Endothelial cell of umbilical vein (primary cell): ENCODE data around the gene PRL.

Experiments
- EZH2 ChIP-seq: IDR thresholded peaks from 2 replicates; pipeline ENCODE4 v1.6.1; 2012; ENCODE audit warnings: borderline replicate concordance, low read depth, mild to moderate bottlenecking, moderate library complexity, low read length, inconsistent platforms; ENCODE audit not compliant: severe bottlenecking
- FOS ChIP-seq: IDR thresholded peaks from 2 replicates; pipeline ENCODE4 v1.6.1; 2011; ENCODE audit warnings: mild to moderate bottlenecking, low read length, moderate library complexity, borderline replicate concordance; ENCODE audit not compliant: insufficient read depth
- JUN ChIP-seq: IDR thresholded peaks from 2 replicates; pipeline ENCODE4 v1.6.1; 2011; ENCODE audit warnings: borderline replicate concordance, low read depth; ENCODE audit not compliant: insufficient read length, insufficient read depth
- MAX ChIP-seq: IDR thresholded peaks from 2 replicates; pipeline ENCODE4 v1.6.1; 2011; ENCODE audit not compliant: insufficient read depth, insufficient read length
- MYC ChIP-seq: IDR thresholded peaks from one replicate; pipeline ENCODE4 v1.6.1; 2011; ENCODE audit warnings: mild to moderate bottlenecking, low read depth, low read length
- POLR2A ChIP-seq: IDR thresholded peaks from 2 replicates; pipeline ENCODE4 v1.6.1; 2012; ENCODE audit warnings: low read depth, mild to moderate bottlenecking, control low read depth, low read length
- TF ChIP-seq, protein P1 (sequence below), 2 donors: IDR thresholded peaks; 1 replicate in 1 of 2; 2 replicates in 1 of 2; pipeline ENCODE4 v1.5.1; 2011; ENCODE audit warnings: low read length in 2 of 2, mild to moderate bottlenecking in 2 of 2, moderate library complexity in 2 of 2, control low read depth in 1 of 2, inconsistent platforms in 1 of 2, low read depth in 1 of 2; ENCODE audit not compliant: insufficient read depth in 1 of 2; ENCODE audit errors: extremely low read depth in 1 of 2

- TF ChIP-seq EZH2 (no peak), MYC (no peak), POLR2A (no peak), JUN (no peak), FOS (no peak), MAX (no peak)
- TF ChIP-seq, protein P1, sequence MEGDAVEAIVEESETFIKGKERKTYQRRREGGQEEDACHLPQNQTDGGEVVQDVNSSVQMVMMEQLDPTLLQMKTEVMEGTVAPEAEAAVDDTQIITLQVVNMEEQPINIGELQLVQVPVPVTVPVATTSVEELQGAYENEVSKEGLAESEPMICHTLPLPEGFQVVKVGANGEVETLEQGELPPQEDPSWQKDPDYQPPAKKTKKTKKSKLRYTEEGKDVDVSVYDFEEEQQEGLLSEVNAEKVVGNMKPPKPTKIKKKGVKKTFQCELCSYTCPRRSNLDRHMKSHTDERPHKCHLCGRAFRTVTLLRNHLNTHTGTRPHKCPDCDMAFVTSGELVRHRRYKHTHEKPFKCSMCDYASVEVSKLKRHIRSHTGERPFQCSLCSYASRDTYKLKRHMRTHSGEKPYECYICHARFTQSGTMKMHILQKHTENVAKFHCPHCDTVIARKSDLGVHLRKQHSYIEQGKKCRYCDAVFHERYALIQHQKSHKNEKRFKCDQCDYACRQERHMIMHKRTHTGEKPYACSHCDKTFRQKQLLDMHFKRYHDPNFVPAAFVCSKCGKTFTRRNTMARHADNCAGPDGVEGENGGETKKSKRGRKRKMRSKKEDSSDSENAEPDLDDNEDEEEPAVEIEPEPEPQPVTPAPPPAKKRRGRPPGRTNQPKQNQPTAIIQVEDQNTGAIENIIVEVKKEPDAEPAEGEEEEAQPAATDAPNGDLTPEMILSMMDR (IDR thresholded peaks at IDR 0.05; ENCODE audit: extremely low read depth in 1 of 2, insufficient read depth in 1 of 2, low read depth in 1 of 2, low read length in 2 of 2), result no peak
Observed at GRCh38 chr6:22318404-22318803, 21.6 kb upstream of the PRL start.
